WI38 (cell line): ENCODE data around the gene CXCL14.

Experiments used
- H3K4me3 ChIP-seq: 2 replicates; pipeline ENCODE4 v1.5.1; 2011; ENCODE audit warnings: low read depth, mild to moderate bottlenecking, control low read depth, low read length
- TF ChIP-seq, protein P1 (sequence below): IDR thresholded peaks from 2 replicates; pipeline ENCODE4 v1.5.1; 2012; ENCODE audit warnings: low read depth, mild to moderate bottlenecking, control low read depth, low read length

CXCL14 gene

DNA sequence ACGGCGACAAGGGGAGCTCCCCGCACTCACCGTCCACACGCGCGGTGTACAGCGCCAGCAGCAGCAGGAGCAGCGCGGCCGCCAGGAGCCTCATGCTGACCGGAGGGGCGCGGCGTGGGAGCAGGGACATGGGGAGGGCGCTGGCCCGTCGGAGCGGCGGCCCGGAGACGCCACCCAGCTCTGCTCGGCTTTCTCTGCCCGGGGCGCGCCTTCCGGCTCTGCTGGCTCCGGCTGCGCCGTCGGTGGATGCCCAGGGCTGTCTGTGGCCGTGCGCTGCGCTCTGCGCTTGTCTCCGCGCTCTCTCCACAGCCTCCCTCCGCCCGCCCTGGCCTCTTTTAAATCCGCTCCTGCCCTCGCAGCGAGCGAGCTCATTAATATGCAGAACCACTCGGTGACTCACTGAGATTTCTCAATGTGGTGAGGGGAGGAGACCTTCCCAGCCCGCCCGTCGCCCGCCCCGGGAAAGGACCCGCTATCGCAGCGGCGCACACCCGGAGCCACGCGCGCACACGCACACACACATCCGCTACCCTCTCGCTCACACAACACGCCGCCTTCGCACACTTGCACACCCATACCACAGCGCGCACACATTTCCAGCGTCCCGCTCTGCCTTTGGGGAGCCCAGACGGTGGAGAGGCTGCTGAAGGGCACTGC lies at the start of gene CXCL14:
Gene CXCL14 (minus strand): TSS at position 307 of the 657 bp plus-strand sequence. CDS start 213 bp downstream, at position 94.
- TF ChIP-seq, protein P1, sequence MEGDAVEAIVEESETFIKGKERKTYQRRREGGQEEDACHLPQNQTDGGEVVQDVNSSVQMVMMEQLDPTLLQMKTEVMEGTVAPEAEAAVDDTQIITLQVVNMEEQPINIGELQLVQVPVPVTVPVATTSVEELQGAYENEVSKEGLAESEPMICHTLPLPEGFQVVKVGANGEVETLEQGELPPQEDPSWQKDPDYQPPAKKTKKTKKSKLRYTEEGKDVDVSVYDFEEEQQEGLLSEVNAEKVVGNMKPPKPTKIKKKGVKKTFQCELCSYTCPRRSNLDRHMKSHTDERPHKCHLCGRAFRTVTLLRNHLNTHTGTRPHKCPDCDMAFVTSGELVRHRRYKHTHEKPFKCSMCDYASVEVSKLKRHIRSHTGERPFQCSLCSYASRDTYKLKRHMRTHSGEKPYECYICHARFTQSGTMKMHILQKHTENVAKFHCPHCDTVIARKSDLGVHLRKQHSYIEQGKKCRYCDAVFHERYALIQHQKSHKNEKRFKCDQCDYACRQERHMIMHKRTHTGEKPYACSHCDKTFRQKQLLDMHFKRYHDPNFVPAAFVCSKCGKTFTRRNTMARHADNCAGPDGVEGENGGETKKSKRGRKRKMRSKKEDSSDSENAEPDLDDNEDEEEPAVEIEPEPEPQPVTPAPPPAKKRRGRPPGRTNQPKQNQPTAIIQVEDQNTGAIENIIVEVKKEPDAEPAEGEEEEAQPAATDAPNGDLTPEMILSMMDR = no peak
- H3K4me3 ChIP-seq = peak within 1 kb of the TSS; percentile 13; the same call in 1 of the 2 replicates

DNA sequence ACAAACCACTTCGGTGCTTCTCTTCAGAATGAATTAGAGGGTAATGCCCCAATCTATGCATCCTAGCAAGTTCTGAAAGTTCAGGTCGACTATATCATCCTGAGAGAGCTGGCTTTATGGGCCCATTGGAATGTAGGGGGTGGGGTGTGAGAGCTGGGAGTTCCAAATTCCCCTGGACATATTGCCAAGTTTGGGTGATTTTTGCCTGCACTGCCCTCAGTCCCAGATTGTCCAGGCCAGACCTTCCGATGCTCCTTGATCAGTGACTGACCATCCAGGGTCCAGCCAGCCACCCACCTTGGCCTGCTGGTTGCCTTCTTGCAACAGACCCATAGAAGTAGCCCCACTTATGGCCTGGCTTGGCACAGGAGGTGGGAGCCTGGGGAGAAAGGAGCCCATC lies 47.8 kb upstream of the CXCL14 start:
- TF ChIP-seq, protein P1 = no peak

DNA sequence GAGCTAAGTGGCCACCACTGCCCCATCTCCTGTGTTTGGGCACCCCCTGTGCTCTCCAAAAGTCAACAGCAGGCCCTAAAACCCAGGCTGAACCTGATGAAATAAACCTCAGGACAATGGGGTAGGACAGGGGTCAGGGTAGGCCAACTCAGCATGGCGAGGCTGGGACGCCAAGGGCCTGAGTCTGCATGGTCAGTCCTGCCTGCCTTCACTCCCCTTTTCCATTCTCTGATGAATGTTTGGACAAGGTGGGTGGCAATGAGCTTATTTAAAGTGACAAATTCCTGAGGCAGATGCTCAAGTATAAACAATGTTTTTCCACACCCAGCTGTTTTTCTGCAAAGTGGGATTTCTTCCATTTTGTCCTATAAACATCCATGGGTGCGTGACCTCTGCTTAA lies 47.2 kb upstream of the CXCL14 start:
- TF ChIP-seq, protein P1 = no peak
- H3K4me3 ChIP-seq = no peak overlapping the region

More for the DNA sequence above, 47.8 kb upstream of the CXCL14 start:
- no peak overlapping the region for H3K4me3 ChIP-seq

GRCh38 chr5:135625486-135625885 lies 46.7 kb upstream of the CXCL14 start:
- TF ChIP-seq, protein P1 = no peak

DNA sequence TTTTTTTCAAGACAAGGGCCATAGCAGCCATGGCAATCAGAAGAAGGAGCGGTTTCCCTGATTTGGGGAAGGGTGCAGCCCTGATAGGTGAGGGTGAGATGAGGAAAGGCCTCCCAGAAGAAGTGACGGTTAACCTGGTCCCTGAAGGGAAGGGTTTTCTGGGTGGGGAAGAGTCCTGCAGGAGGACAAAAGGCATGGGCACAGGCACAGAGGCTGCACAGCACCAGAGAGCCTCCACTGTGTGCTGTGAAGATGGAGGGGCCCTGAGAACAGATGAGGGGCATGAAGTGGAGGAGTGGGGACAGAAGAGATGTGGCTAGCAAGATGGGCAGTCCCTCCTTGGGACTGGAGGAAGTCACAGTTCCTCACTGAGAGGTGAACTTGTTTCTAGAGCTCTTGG lies 46.3 kb upstream of the CXCL14 start:
- H3K4me3 ChIP-seq = no peak overlapping the region
- TF ChIP-seq, protein P1 = no peak

More at GRCh38 chr5:135625486-135625885, 46.7 kb upstream of the CXCL14 start:
- no peak overlapping the region for H3K4me3 ChIP-seq

DNA sequence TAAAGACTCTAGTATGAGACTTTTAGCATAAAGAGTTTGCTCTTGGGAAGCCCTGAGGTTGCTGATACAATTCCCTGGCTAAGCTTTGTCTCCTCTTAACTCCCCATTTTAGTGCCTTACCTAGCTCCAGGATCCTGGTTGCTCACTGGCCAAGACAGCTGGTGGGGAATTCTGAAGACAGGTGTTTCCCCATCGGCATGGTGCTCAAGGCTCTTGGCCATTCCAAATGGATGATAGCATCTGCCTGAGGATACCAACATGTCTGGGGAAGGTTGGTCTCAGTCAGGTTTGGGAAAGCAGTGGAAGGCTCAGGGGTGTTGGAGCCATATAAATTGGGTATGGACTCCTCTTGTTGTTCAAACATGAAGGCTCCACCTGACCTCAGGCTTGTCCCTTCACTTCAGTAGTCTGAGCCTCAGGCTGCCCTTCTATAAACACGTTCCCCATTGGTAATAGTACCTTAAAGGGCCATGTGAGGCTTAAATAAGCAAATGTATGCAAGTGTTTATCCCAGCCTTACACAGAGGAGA lies 44.5 kb upstream of the CXCL14 start:
- no peak overlapping the region for H3K4me3 ChIP-seq
- TF ChIP-seq, protein P1 = no peak

DNA sequence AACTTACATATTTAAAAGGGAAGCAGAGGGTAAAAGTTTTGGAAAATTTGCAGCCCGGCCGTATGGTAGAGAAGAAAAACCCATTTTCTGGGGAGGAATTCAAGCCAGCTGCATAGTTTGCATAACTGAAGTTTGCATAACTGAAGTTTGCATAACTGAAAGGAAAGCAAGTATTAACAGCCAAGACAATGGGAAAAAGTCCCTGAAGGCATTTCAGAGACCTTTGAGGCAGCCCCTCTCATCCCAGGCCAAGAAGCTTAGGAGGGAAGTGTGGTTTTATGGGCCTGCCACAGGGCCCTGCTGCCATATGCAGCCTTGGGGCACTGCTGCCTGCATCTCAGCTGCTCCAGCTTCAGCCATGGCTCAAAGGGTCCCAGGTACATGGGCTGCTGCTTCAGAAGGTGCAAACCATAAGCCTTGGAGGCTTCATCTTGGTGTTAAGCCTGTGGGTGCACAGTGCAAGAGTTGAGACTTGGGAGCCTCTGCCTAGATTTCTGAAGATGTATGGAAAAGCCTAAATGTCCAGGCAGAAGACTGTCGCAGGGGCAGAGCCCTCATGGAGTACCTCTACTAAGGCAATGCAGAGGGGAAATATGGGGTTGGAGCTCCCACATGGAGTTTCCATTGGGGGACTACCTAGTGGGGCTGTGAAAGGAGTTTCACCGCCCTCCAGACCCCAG lies 36.9 kb upstream of the CXCL14 start:
- no peak overlapping the region for H3K4me3 ChIP-seq
- TF ChIP-seq, protein P1 = no peak
